ENCODE data around the gene SLC12A5. TPM values are rescaled to one million over a fixed set of nuclear protein-coding genes. Genes with fewer than 3 reads are reported as not detected.

Gene SLC12A5
- total and polyA plus RNA-seq, 2 donors (not counting 1 experiment from before 2014, with no cell fraction given) = 0.27 to 0.50 TPM

DNA sequence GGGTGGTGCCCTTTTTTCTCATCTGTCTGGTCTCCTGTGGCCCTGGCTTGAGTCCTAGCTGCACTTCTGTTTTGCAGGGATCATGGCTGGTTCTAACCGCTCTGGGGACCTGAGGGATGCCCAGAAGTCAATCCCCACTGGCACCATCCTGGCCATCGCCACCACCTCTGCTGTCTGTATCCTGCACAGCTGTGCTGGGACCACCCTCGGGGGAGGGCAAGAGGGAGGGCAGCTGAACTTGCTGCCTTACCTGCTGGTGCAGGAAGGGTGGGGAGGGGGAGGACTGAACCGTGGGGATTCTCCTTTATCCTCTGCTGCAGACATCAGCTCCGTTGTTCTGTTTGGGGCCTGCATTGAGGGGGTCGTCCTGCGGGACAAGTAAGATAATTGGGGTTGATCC lies 14.5 kb downstream of the SLC12A5 start:
- Histone ChIP-seq H3K4me2 (ENCODE audit: extremely low read depth, insufficient read depth, low read length) (no peak overlapping the region), H3K79me2 (ENCODE audit: control insufficient read depth, insufficient read depth, low read length) (no peaks in the 10 kb centered on the region), H4K20me1 (ENCODE audit: control insufficient read depth, extremely low read depth, insufficient read depth, low read length) (no peaks in the 10 kb centered on the region), H2AFZ (ENCODE audit: low read length) (no peak overlapping the region), H3K36me3 (ENCODE audit: control insufficient read depth, insufficient read depth, low read length) (no peaks in the 10 kb centered on the region), H3K4me1 (ENCODE audit: control insufficient read depth, extremely low read depth, insufficient read depth, low read length) (no peaks in the 10 kb centered on the region), H3K4me3 (replicated peaks in 1 of 4; ENCODE audit: control extremely low read depth in 1 of 4, insufficient read depth in 1 of 4, low read depth in 3 of 4, low read length in 4 of 4) (no peak overlapping the region), H3K27ac (ENCODE audit: insufficient read depth, low read length) (no peak overlapping the region), H3K9ac (ENCODE audit: insufficient read depth, low read length) (no peak overlapping the region), H3K9me3 (ENCODE audit: control insufficient read depth, insufficient read depth, low read depth, low read length) (no peaks in the 10 kb centered on the region), H3K27me3 (ENCODE audit: control insufficient read depth, insufficient read depth, low read length) (peaks cover 3% of the 10 kb centered on the region)
- no peak for DNase-seq (ENCODE audit: low read depth in 2 of 2)
- TF ChIP-seq EZH2 (IDR thresholded peaks at IDR 0.05; ENCODE audit: low read length, missing control alignments) = no peak
- TF ChIP-seq, protein P1, sequence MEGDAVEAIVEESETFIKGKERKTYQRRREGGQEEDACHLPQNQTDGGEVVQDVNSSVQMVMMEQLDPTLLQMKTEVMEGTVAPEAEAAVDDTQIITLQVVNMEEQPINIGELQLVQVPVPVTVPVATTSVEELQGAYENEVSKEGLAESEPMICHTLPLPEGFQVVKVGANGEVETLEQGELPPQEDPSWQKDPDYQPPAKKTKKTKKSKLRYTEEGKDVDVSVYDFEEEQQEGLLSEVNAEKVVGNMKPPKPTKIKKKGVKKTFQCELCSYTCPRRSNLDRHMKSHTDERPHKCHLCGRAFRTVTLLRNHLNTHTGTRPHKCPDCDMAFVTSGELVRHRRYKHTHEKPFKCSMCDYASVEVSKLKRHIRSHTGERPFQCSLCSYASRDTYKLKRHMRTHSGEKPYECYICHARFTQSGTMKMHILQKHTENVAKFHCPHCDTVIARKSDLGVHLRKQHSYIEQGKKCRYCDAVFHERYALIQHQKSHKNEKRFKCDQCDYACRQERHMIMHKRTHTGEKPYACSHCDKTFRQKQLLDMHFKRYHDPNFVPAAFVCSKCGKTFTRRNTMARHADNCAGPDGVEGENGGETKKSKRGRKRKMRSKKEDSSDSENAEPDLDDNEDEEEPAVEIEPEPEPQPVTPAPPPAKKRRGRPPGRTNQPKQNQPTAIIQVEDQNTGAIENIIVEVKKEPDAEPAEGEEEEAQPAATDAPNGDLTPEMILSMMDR (conservative IDR thresholded peaks at IDR 0.05 in 1 of 2, IDR thresholded peaks at IDR 0.05 in 1 of 2; ENCODE audit: low read depth in 1 of 2, low read length in 2 of 2) = no peak

DNA sequence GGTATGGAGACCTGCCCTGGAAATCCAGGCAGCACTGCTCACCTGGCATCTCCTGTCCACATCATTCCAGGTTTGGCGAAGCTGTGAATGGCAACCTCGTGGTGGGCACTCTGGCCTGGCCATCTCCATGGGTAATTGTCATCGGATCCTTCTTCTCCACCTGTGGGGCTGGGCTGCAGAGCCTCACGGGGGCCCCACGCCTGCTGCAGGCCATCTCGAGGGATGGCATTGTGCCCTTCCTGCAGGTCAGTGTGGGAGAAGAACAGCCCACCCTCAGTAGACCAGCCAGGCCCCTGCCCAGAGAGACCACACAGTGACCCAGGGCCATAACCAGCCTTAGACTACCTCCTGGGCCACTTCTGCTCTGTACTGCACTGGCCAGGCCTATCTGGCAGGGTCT lies 15.9 kb downstream of the SLC12A5 start:
- Histone ChIP-seq H3K27me3 (ENCODE audit: control insufficient read depth, insufficient read depth, low read length) (peaks cover 3% of the 10 kb centered on the region), H3K9me3 (ENCODE audit: control insufficient read depth, insufficient read depth, low read depth, low read length) (no peaks in the 10 kb centered on the region), H3K36me3 (ENCODE audit: control insufficient read depth, insufficient read depth, low read length) (no peaks in the 10 kb centered on the region), H3K4me2 (ENCODE audit: extremely low read depth, insufficient read depth, low read length) (no peak overlapping the region), H3K4me3 (replicated peaks in 1 of 4; ENCODE audit: control extremely low read depth in 1 of 4, insufficient read depth in 1 of 4, low read depth in 3 of 4, low read length in 4 of 4) (no peak overlapping the region), H2AFZ (ENCODE audit: low read length) (no peak overlapping the region), H3K27ac (ENCODE audit: insufficient read depth, low read length) (no peak overlapping the region), H3K4me1 (ENCODE audit: control insufficient read depth, extremely low read depth, insufficient read depth, low read length) (no peaks in the 10 kb centered on the region), H4K20me1 (ENCODE audit: control insufficient read depth, extremely low read depth, insufficient read depth, low read length) (no peaks in the 10 kb centered on the region), H3K9ac (ENCODE audit: insufficient read depth, low read length) (no peak overlapping the region), H3K79me2 (ENCODE audit: control insufficient read depth, insufficient read depth, low read length) (no peaks in the 10 kb centered on the region)
- no peak for DNase-seq (ENCODE audit: low read depth in 2 of 2)
- TF ChIP-seq EZH2 (IDR thresholded peaks at IDR 0.05; ENCODE audit: low read length, missing control alignments) = no peak
- TF ChIP-seq, protein P1 (conservative IDR thresholded peaks at IDR 0.05 in 1 of 2, IDR thresholded peaks at IDR 0.05 in 1 of 2; ENCODE audit: low read depth in 1 of 2, low read length in 2 of 2) = no peak

GRCh38 chr20:46046588-46047310 lies 17.7 kb downstream of the SLC12A5 start:
- Histone ChIP-seq H3K9ac (ENCODE audit: insufficient read depth, low read length) (no peak overlapping the region), H3K4me3 (replicated peaks in 1 of 4; ENCODE audit: control extremely low read depth in 1 of 4, insufficient read depth in 1 of 4, low read depth in 3 of 4, low read length in 4 of 4) (no peak overlapping the region), H3K36me3 (ENCODE audit: control insufficient read depth, insufficient read depth, low read length) (no peaks in the 10 kb centered on the region), H3K79me2 (ENCODE audit: control insufficient read depth, insufficient read depth, low read length) (no peaks in the 10 kb centered on the region), H3K4me2 (ENCODE audit: extremely low read depth, insufficient read depth, low read length) (no peak overlapping the region), H3K9me3 (ENCODE audit: control insufficient read depth, insufficient read depth, low read depth, low read length) (no peaks in the 10 kb centered on the region), H4K20me1 (ENCODE audit: control insufficient read depth, extremely low read depth, insufficient read depth, low read length) (no peaks in the 10 kb centered on the region), H2AFZ (ENCODE audit: low read length) (no peak overlapping the region), H3K4me1 (ENCODE audit: control insufficient read depth, extremely low read depth, insufficient read depth, low read length) (no peaks in the 10 kb centered on the region), H3K27ac (ENCODE audit: insufficient read depth, low read length) (no peak overlapping the region), H3K27me3 (ENCODE audit: control insufficient read depth, insufficient read depth, low read length) (peaks cover 3% of the 10 kb centered on the region)
- no peak for DNase-seq (ENCODE audit: low read depth in 2 of 2)
- TF ChIP-seq EZH2 (IDR thresholded peaks at IDR 0.05; ENCODE audit: low read length, missing control alignments) = no peak
- TF ChIP-seq, protein P1 (conservative IDR thresholded peaks at IDR 0.05 in 1 of 2, IDR thresholded peaks at IDR 0.05 in 1 of 2; ENCODE audit: low read depth in 1 of 2, low read length in 2 of 2) = no peak
